ENCODE data around the gene MEI4. TPM values are rescaled to one million over a fixed set of nuclear protein-coding genes. Genes with fewer than 3 reads are reported as not detected.
A peak's percentile ranks its signal among the peaks of the same experiment; 100 is the strongest.

MEI4 gene
- total and polyA plus RNA-seq, 2 of the 8 experiments (the other 6 are each of a cell fraction or from before 2014, with no cell fraction given) = 0.05 to 0.24 TPM

DNA sequence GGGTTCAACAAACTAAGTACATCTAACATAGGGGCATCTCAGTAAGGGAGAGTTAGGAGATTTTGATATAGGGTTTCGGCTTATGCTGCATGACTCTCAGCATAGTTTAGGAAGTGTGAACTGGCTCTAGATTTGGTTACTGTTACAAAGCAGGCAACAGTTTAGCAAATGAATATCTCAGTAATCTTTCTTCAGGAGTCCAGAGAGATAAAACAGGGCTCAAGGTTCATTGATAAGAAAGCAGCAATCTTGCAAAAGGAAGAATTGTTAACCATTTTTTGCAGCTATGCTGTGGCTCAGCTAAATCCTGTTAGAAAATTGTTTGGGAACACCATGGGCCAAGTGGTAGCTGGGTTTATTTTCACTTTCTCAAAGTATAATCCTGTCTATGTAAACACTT lies 161.3 kb downstream of the MEI4 start:
- POLR2A ChIA-PET (ENCODE audit: partially characterized antibody) = no interaction called here
- no peaks in the 10 kb centered on the region for H3K9me3 ChIP-seq (ENCODE audit: insufficient read depth in 2 of 2, low read depth in 1 of 2, low read length in 1 of 2)
- H3K56ac ChIP-seq (replicated peaks; ENCODE audit: insufficient read length, low read depth, low read length) = no peak overlapping the region
- H2BK15ac ChIP-seq (ENCODE audit: low read length) = no peak overlapping the region
- no peaks in the 10 kb centered on the region for H3K79me1 ChIP-seq (ENCODE audit: low read depth, low read length)
- CTCF ChIA-PET (ENCODE audit: partially characterized antibody) = interaction anchor here (0.6 kb wide), 1 partner anchor 143 kb away, joined by 3 read pairs; no protein-coding TSS in a partner anchor
- no peak overlapping the region for H4K5ac ChIP-seq (ENCODE audit: insufficient read length, low read depth, low read length)
- H4K8ac ChIP-seq (ENCODE audit: extremely low read depth, insufficient read depth, low read length) = no peak overlapping the region
- no peak overlapping the region for H2BK20ac ChIP-seq (ENCODE audit: low read length)
- H2BK12ac ChIP-seq (ENCODE audit: low read depth, low read length) = no peak overlapping the region
- no peaks in the 10 kb centered on the region for H3K23me2 ChIP-seq (ENCODE audit: low read depth, low read length)
- no peak overlapping the region for H4K91ac ChIP-seq (replicated peaks; ENCODE audit: insufficient read length, low read length)
- H2BK120ac ChIP-seq (replicated peaks; ENCODE audit: low read depth, low read length) = no peak overlapping the region
- H3K23ac ChIP-seq (ENCODE audit: insufficient read length) = no peak overlapping the region
- 100% methylated on average over 1 of the region's 1 CpG; no CpG with 5 or more reads in 1 of the 2 experiments for WGBS, 2 experiments (ENCODE audit: extremely low coverage in 1 of 2, insufficient coverage in 1 of 2, insufficient read length in 1 of 2, insufficient replicate concordance in 2 of 2, low coverage in 1 of 2, low lambda C conversion rate in 2 of 2, missing lambda C conversion rate in 1 of 2)
- DNase-seq (ENCODE audit: low read depth in 1 of 2, low spot score in 2 of 2) (no peak), FAIRE-seq (no peak)
- H3K18ac ChIP-seq (ENCODE audit: extremely low read depth, low read length) = no peak overlapping the region
- H3K4me1 ChIP-seq (replicated peaks in 1 of 4; ENCODE audit: control insufficient read depth in 3 of 4, insufficient read depth in 4 of 4, low read length in 3 of 4) = peaks cover 0 to 6% (median 2%) of the 10 kb centered on the region in 4 experiments; a peak in 1 of 7 replicates
- H3K4me3 ChIP-seq (ENCODE audit: extremely low read depth in 1 of 4, insufficient read depth in 2 of 4, low read depth in 3 of 4, low read length in 4 of 4) = no peak overlapping the region
- no peak overlapping the region for H2AK5ac ChIP-seq (ENCODE audit: low read depth, low read length)
- H3K36me3 ChIP-seq (ENCODE audit: control insufficient read depth in 2 of 4, insufficient read depth in 4 of 4, low read length in 3 of 4) = no peaks in the 10 kb centered on the region
- no peak overlapping the region for H3K14ac ChIP-seq (ENCODE audit: insufficient read length)
- H2AFZ ChIP-seq (ENCODE audit: low read length) = peak overlapping the region; percentile 67; the same call in 1 of the 2 replicates
- H3K4me2 ChIP-seq (ENCODE audit: insufficient read depth in 1 of 2, low read depth in 2 of 2, low read length in 2 of 2) = no peak overlapping the region
- no peak overlapping the region for H3K27ac ChIP-seq (ENCODE audit: low read depth, low read length)
- no peak overlapping the region for H2BK5ac ChIP-seq (ENCODE audit: low read depth, low read length)
- H3K9ac ChIP-seq (replicated peaks in 1 of 4; ENCODE audit: extremely low read depth in 1 of 4, low read depth in 3 of 4, low read length in 3 of 4) = no peak overlapping the region
- H3K79me2 ChIP-seq (ENCODE audit: control insufficient read depth in 1 of 2, insufficient read depth in 2 of 2, low read length in 2 of 2) = no peaks in the 10 kb centered on the region
- no peaks in the 10 kb centered on the region for H4K20me1 ChIP-seq (replicated peaks in 1 of 2; ENCODE audit: control insufficient read depth in 1 of 2, insufficient read depth in 2 of 2, low read length in 2 of 2)
- no peak for TF ChIP-seq BCL11A (IDR thresholded peaks at IDR 0.05; ENCODE audit: low read depth in 2 of 2, low read length in 2 of 2)
- TF ChIP-seq TCF12 (IDR thresholded peaks at IDR 0.05; ENCODE audit: low read depth, low read length) = no peak
- no peak for TF ChIP-seq BRCA1 (IDR thresholded peaks at IDR 0.05; ENCODE audit: low read depth, low read length)
- TF ChIP-seq SAP30 (IDR thresholded peaks at IDR 0.05; ENCODE audit: insufficient read depth, insufficient replicate concordance, low read length) = no peak
- no peak for TF ChIP-seq PHF8 (conservative IDR thresholded peaks at IDR 0.05; ENCODE audit: low read depth, low read length)
- no peak for TF ChIP-seq NANOG (IDR thresholded peaks at IDR 0.05; ENCODE audit: insufficient read depth, low read depth, low read length, poor library complexity, severe bottlenecking)
- TF ChIP-seq CTBP2 (IDR thresholded peaks at IDR 0.05; ENCODE audit: borderline replicate concordance, insufficient read depth, insufficient read length, low read length) = no peak
- H3K27me3 ChIP-seq (replicated peaks in 1 of 4; ENCODE audit: control insufficient read depth in 3 of 4, extremely low read depth in 1 of 4, insufficient read depth in 3 of 4, low read length in 3 of 4) = no peaks in the 10 kb centered on the region
- no peak overlapping the region for H3K4ac ChIP-seq (replicated peaks; ENCODE audit: insufficient read length, low read depth, low read length)

Data from H1 (cell line).